NK-92 (cell line): ENCODE results near the gene PAQR7.
A peak's percentile ranks its signal among the peaks of the same experiment; 100 is the strongest.

Experiments used
- DNase-seq: peaks from one replicate; lab custom pipeline; 2025; ENCODE audit not compliant: unreplicated experiment; lab: John Stamatoyannopoulos, UW

The PAQR7 gene

DNA sequence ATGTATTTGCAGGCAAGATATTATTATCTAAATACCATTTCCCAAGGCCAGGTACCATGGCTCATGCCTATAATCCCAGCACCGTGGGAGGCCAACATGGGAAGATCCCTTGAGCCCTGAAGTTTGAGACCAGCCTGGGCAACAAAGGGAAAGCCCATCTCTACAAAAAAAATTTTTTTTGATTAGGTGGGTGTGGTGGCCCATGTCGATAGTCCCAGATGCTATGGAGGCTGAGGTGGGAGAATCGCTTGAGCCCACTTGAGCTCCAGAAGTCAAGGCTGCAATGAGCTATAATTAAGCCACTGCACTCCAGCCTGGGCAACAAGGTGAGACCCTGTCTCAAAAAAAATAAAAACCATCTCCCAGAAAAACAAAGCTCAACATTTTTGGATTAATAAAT is 28.5 kb upstream of the PAQR7 start:
- DNase-seq = no peak

DNA sequence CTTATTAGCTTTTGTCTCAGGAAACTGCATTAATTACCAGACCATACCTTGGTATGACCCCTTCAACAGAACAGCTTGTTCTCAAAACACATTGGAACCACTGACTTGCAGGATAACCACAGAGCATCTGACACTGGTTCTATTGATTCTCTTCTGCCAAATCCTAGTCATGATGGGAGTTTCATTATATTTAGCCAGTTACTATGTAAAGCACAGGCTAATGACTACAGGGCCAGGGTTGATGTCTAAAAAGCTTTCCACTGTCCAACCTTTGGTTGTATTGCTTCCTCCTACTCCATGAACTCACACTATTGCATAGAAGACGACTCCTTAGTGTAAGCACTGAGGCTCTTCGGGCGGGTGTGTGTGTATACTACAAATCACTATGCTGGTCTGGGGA is 27.0 kb upstream of the PAQR7 start:
- no peak for DNase-seq

DNA sequence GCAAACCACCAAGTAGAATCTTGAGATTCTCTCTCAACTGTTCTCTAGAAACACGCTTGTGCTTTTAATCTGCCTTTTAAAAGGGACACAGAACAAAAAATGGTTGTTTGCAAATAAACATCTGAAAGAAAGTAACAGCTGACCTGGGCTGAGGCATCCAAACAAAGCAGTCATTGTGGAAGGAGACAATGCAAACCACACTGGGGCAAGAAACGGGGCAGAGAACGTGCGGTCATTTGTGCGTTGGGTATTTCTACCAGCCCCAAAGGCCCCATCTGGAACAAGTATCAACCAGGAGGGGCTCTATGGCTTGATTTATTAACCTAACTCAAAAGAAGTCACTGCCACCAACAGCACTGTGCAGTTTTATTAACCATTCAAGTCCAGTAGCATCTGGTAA is 24.7 kb upstream of the PAQR7 start:
- no peak for DNase-seq

DNA sequence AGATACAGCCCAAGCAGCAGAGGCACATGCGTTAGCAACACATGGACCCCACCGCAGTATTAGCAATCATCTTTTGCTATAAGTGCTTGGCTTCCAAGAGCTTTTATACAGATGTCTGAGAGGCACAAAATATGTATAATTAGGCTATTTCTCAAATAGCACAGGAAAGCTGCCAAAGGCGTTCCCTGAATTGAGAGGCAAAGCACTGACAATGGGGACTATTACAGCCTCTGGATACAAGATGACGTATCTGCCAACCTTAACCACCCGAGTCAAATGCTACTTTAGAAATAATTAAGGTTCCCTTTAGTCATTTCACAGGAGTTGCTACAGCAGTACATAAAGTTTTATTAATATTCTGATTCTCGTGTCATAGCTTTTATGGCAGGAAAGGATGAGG is 24.3 kb upstream of the PAQR7 start:
- no peak for DNase-seq

DNA sequence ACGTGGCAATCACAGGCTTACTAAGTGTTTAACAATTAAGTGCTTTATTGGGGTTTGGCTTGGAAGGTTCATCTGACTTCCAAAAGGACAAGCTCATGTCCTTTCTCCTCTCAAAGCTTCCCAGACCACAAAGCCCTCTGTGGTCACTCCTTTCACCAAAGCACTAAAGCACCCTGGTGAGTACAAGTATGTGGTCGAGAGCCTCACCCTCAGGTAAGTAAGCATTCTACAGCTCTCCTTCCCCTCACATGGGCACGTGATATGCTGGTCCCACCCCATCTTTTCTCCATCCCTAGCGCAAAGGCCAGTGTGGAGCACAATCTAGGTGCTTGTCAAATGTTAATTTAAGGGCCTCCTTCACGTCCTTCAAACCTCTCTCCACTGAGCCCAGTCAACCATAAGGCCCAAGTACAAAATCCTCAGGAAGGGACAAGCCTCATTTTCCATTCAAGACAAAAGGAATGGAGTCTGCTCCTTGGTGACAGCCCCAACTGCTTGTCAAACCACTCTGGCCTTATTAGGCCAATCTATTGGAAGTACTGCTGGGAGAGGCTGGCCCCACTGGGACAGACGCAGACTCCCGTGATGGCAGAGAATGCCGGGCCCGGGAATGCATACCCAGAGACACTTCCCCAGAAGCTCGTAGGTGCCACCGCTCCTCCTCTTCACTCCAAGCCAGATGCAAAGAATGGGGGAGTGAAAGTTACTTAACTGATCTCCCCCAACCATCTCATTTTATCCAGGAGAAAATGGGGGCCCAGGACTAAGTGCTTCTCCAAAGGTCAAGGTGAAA is 22.9 kb upstream of the PAQR7 start:
- DNase-seq = no peak

DNA sequence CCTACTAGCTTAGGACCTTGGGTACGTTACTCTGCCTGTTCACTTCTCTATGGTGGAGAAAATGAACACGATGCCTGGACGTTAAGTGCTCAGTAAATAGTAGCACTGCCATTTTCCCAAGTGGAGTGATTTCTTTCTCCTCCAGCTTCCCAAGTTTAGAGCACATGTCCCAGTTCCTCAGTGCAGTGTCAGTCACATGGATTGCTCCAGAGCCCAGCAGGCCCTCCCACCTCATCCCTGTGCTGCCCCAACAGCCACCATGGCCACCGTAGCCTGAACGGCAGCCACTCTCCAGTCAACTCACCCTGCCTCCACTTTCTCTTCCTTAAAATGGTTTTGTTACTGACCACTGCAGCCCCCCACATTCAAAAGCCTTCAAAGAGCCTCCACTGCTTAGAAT is 22.2 kb upstream of the PAQR7 start:
- no peak for DNase-seq

DNA sequence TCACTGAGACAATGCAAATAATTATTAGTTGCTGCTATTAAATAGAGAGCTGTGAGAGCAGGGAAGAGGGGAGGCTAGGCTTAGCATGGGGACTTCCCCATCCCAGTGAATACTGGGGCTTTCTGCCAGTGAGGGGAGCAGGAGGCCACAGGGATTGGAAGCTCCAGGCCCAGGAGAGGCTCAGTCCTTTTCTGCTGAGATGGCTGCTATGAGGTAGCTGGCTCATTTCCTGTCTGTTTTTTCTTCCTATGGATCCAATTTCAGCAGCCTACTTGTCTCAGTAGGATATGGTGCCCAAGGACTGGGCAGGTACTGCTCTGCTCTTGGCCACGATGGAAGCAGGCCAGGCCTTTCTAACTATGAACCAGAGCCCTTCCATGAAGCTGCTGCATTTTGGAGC is 20.8 kb upstream of the PAQR7 start:
- no peak for DNase-seq

DNA sequence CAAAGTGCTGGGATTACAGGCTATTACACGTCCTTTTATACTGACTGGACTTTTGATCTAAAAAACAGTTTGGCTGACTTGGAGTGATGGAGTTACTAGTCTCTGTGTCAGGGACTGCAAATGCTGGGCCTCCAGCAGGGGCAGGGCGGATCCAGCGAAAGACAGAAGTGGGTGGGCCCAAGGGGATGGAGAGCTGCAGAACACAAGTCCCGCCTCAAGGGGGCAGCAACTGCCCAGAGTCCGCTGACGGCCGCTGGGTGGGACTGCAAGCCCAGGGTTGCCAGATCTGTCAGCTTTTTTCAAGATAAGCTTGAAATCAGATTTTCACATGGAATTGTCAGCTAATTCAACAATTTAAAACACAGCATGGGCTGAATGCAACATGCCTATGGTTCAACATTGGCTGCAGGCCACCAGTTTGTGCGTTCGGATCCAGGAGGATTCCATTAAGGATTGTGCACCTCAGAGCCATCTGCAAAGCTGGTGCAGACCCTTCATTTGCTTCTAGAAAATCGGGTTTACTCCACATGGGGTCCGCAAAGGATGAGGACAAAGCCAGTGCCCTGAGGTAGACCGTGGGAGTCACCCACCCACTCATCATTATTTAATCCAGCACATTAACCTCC is 20.0 kb upstream of the PAQR7 start:
- DNase-seq = peak; percentile 25

DNA sequence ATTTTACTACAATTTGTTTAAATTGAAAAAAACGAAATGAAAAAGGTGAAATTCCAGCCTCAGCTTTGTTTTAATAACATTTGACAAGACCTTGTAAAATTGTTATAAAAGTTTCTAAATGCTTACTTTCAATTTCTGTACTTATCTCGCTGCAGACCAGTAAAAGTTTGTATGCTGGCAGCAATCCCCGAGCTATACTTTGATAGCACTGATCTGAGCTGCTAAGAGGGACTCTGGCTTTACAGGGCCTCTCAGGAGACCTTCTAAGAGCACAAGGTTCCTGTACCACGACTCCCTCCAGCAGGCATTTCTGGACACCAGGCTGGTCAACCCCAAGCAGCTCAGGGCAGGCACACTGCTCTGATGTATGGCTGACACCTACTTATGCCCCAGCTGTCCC is 17.6 kb upstream of the PAQR7 start:
- no peak for DNase-seq

DNA sequence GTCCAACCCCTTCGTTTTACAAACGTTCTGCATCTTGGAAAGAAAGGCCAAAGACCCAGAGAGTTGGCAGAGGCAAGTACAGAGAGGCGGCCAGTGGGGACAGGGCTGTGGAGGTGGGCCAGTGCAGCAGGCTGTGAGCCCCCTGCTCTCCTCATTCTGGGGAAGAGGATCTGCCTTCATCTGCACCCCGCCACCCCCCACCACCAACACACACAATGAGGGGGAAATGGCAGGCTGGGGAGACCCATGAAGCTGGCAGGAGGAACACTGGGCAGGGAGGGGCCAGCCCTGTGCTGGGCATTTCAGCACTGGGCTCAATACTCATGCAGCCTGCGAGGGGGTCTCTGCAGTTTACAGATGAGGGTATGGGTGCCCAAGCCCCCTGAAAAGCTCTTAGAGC is 16.1 kb upstream of the PAQR7 start:
- no peak for DNase-seq

DNA sequence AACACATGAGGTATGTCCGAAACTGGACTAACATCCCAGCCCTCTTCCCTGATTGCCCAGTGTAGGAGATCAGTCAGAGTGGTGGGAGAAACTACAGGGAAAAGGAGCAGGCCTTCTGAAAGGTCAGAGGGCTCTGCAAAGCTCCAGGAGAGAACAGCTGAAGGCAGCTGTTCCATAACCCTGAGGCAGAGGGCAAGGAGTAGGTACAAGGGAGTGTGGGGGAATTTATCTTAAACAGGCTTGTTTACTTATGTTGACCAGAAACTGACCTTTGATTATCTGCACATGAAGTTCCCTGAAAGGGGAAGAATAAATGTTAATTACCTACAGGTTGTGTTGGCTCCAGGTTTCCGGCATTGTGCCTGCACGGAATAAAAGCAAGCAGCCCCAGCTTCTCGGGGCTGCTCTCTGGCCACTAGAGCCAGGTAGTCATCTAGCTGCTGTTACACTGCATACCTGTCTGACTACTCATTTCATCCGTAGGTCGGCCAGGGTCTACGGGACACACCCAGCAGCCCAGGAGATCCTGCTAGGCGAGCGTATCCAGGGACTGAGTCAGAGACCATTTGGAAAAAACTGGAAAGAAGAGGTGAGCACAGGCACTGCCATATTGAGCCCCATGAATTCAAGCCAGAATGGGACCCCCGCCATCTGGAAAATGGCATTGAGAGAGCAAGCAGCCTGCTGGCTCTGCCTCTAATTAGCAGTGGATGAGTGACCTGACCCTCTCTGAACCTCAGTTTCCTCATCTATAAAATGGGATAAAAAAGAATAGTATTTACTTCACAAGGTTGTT is 14.9 kb upstream of the PAQR7 start:
- no peak for DNase-seq

DNA sequence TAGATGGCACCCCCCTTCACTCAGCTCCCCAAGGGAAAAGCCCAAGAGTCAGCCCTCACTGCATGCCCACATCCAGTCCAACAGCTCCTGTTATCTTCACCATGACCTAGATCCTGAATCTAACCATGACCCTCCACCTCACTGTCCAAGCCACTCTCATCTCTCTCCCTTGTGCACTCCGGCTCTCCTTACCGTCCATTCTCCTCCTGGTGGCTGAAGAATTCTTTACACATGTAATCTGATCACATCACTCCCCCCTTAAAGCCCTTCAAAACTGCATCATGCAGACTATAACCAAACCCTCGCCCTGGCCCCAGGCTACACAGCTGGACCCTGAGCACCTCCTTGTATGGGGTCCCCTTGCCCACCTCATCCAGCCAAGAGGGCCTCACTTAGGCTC is 14.0 kb upstream of the PAQR7 start:
- no peak for DNase-seq

DNA sequence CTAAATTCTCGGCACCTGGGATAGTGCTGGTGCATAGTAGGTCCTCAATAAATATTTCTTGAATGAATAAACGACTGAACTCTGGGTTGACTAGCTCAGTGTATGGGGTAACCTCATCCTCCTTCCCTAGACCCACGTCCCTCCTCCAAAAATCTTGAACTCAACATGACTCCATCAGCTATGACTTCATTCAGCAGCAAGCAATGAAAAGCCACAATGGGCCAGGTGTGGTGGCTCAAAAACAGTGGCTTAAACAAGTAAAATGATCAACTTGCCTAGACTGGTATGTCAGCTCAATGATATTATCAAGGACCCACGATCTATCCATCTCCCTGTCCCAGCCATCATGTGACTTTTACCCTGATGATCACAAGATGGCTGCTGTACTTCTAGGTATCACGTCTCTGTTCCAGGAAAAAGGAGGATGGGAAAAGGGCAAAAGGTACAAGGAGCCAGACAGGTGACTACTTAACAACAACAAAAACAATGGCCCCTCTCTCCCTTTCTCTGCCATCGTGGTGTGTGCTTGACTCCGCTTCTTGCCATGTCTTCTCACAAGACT is 13.0 kb upstream of the PAQR7 start:
- no peak for DNase-seq

DNA sequence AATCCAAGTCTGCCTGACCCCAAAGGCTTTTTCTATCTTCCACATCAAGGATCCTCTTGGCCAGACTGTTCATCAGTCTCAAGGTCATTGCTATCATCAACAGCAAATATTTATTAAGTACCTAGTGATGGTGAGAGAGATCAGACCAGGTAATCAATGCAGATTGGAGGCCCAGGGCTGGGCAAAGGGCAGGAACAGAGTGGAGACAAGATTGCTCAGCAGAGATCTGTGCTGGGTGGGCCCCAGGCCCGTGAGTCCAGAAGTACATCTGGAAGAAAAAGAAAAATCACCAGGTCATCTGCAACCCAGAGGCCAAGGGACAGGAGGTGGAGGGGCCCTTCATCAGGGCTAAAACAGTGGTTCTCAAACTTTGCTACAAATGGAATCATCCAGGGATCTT is 10.1 kb upstream of the PAQR7 start:
- no peak for DNase-seq

DNA sequence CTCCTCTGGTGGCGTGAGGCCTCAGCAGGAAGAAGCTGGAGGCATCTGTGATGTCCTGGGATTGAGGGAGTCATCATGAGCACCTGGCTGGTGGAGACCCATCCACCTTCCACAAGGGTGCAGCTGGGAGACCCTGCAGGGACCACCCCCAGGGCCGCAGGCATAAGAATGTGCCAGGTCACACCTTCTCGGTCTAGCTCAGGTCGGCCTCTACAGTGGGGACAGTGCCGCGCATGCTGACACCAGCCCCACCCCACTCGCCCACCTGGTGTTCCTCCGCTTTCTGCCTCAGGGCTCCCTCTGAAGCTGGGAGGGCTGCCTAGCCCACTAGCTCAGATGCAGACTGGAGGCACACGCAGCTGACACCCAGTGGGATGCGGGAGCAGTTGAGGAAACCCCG is 5.8 kb upstream of the PAQR7 start:
- no peak for DNase-seq

DNA sequence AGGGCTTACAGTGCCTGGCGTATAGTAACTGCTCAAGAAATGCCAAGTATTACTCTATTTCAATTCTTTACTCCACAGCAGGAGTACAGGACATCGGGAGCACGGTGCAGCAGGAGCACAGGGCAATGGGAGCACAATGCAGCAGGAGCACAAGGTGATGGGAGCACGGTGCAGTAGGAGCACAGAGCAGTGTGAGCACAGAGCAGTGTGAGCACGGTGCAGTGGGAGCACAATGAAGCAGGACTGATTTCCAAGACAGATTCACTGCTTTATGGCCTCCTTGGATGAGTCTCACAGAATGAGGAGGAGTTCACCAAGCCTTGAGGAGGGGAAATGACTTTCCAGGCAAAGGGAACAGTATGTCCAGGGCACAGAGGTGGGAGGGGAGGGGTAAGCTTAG is 5.0 kb upstream of the PAQR7 start:
- DNase-seq = no peak

DNA sequence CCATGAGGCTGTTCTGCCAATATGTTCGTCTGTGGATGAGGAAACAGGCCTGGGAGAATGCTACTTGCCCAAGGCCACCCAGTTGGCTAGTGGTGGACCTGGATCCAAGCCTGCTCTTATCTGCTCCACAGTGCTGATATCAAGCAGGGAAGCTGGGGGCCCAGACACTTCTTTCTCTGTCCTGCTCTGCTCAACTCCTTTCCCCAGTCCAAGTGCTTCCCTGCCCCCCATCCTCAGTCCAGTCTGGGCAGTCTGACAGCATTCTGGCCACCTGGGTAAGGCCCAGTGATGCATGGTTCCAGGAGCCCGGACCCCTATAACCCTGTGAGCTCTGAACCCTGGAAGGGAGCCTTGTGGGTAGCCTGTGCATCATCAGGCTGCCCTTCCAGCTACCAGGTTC is 4.2 kb upstream of the PAQR7 start:
- no peak for DNase-seq

DNA sequence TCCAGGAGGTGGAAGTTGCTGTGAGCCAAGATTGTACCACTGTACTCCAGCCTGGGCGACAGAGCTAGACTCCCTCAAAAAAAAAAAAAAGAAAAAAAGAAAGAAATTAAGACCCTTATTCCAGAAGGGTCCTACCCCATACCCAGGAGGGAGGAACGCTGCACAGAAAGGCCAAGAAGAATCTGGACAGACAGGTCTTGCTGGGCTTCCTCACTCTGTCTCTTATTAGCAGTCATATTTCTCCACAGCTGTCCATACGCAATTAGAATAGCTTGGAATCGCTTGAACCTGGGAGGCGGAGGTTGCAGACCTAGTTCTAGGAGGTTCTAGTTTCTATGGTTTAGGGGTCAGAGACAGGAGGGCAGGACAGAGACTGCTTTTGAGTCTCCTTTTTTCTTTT is 3.2 kb upstream of the PAQR7 start:
- no peak for DNase-seq

DNA sequence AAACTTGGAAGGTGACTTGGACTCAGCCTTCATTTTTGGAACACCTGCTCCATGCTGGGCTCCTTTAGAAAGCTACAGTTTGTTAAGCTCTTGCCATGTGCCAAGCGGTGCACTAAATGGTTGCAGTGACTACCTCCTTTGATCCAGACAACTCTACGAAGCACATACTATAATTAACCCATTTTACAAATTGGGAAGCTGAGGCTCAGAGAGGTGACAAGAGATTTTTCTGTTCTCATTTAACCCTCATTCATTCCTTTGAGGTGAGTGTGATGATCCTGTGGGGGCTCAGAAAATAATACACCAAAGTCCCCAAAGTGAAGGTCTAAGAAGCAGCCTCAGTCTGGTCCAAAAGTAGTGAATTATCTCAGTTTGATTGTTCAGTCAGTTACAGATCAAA is 1.6 kb upstream of the PAQR7 start:
- no peak for DNase-seq

DNA sequence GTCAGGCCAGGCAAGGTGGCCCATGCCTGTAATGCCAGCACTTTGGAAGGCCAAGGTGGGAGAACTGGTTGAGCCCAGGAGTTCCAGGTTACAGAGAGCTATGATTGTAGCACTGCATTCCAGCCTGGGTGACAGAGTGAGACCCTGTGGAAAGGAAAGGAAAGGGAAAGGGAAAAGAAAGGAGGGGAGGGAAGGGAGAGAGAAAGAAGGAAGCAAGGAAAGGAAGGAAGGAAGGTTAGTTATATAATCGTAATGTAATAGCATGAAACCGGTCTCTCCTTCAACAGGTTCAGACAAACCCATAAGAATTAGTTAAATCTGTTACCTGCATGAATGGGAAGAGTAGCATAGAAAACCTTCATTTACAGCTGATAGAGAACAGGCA is 1.2 kb upstream of the PAQR7 start:
- DNase-seq = no peak

DNA sequence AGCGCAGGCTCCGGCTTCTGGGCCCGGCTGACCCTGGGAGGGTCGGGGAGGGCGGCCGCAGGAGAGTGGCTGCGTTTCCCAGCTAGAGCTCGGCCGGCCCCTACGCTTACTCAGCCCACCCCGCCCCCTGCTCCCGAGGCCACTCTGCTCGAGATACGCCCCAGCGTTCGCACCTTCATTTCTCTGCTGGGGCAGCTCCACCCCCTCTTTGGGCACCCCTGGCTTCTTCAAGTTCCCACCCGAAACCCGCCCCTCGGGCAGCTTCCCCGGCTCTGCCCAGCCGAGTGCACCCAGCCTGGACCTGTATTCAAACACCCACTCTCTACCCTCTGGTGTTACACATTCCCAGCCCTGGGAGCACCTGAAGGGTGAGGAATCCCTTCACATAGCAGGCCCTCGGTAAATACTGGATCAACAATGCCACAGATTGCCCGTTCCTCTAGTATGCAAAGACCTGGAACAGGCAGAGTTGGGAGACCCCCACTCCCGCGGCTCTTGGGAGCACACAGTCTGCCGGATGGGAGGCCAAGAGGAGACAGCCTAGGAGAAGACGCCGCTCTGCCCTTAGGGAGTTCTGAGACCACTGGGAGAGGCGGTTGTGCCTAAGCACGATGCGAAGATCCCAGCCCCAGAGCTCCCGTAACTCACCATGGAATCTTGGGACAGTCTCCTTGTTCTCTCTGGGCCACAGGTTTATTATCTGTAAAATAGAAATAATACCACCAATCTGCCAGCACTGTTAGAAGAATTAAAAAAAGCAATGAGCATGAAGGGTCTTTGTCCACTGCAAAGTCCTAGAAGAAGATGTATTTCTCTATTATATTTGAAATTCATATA is 566 bp upstream of the PAQR7 start:
- DNase-seq = no peak
